Stimulated activated naive B cell treated with anti-CD40 and anti-IgM and Interleukin-4, amounts not matched to agents 10 μg/mL and 1 μg/mL and 100 μg/mL, for 72 hours (primary cell): ENCODE results near the gene MME.

Experiments
- ATAC-seq, 2 donors: fragments of 150-1000 bp; cut with Tn5 transposase; replicated peaks; 2 replicates each; pipeline ENCODE4 v1.10.0; 2021; ENCODE audit warnings: moderate library complexity in 1 of 2
- DNase-seq: peaks from one replicate; pipeline ENCODE4 v3.0.0; 2021
- H3K27ac Mint-ChIP-seq: one replicate; pipeline ENCODE4 v1.8.0; 2022; ENCODE audit warnings: mild to moderate bottlenecking, mixed read lengths
- H3K27me3 Mint-ChIP-seq, 2 donors: one replicate each; pipeline ENCODE4 v1.8.0; 2022; ENCODE audit warnings: mixed read lengths in 2 of 2
- H3K36me3 Mint-ChIP-seq, 2 donors: one replicate each; pipeline ENCODE4 v1.8.0; 2022; ENCODE audit warnings: mixed read lengths in 2 of 2, mild to moderate bottlenecking in 1 of 2
- H3K4me1 Mint-ChIP-seq, 2 donors: one replicate each; pipeline ENCODE4 v1.8.0; 2022; ENCODE audit warnings: mixed read lengths in 2 of 2, mild to moderate bottlenecking in 1 of 2
- H3K4me3 Mint-ChIP-seq, 2 donors: one replicate each; pipeline ENCODE4 v1.8.0; 2022; ENCODE audit warnings: mild to moderate bottlenecking in 2 of 2, mixed read lengths in 2 of 2, moderate library complexity in 1 of 2
- H3K9me3 Mint-ChIP-seq, 2 donors: one replicate each; pipeline ENCODE4 v1.8.0; 2022; ENCODE audit warnings: mixed read lengths in 2 of 2, mild to moderate bottlenecking in 1 of 2

MME gene

GRCh38 chr3:155135003-155135402 lies 54.9 kb downstream of the MME start:
- Mint-ChIP-seq H3K4me3 (no peak overlapping the region), H3K27me3 (no peaks in the 10 kb centered on the region), H3K27ac (peak overlapping the region; percentile 83), H3K9me3 (peaks cover 7 to 10% of the 10 kb centered on the region in 2 donors), H3K4me1 (peaks cover 14 to 21% of the 10 kb centered on the region in 2 donors), H3K36me3 (peaks cover 0 to 2% of the 10 kb centered on the region in 2 donors)
- DNase-seq (no peak), ATAC-seq (no peak)

DNA sequence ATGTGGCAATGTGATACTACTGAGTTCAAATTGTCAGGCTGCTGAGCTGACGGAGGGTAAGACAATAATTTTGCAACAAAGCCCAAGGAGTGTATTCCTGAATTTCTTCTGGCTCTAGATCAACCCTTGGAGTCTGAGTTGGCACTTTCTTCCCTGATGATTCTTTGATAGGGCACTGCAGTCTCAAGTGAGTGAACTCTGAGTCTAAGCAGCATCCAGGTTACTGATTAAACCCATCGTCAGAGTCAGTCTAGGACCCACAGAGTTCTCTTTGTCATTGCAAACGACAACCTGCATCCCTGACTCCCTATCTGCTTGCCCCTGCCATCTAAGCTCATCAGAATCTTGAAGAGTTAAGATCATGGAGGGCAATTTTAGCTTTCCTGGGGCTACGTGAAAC lies 58.6 kb downstream of the MME start:
- Mint-ChIP-seq H3K27me3 (no peaks in the 10 kb centered on the region), H3K9me3 (peaks cover 7 to 10% of the 10 kb centered on the region in 2 donors), H3K27ac (no peak overlapping the region), H3K4me3 (no peak overlapping the region), H3K4me1 (no peaks in the 10 kb centered on the region), H3K36me3 (peaks cover 0 to 2% of the 10 kb centered on the region in 2 donors)
- ATAC-seq (no peak), DNase-seq (no peak)

DNA sequence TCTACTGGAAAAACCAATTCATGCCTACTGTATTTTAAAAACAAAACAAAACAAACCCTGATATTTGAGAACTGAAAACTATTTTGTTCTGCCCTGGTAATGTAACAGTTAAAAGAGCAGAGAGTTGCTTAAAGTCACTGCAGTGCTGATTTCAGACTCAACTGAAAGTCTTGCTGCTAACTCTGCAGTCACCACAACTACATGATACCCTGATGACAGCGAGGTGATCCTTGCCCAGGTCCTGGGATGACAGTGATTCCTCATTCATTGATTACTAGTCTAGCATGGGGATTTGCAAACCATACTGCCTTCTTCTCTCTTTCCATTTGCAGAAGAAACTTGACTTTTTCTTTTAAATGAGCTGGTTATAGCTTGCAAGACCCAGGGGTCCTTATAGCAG lies 67.5 kb downstream of the MME start:
- H3K9me3 Mint-ChIP-seq, result no peaks in the 10 kb centered on the region
- no peak for DNase-seq
- ATAC-seq, result no peak
- no peaks in the 10 kb centered on the region for H3K4me1 Mint-ChIP-seq
- H3K27me3 Mint-ChIP-seq, result no peaks in the 10 kb centered on the region
- H3K36me3 Mint-ChIP-seq, result peaks cover 1 to 5% of the 10 kb centered on the region in 2 donors
- no peak overlapping the region for H3K27ac Mint-ChIP-seq
- H3K4me3 Mint-ChIP-seq, result no peak overlapping the region

DNA sequence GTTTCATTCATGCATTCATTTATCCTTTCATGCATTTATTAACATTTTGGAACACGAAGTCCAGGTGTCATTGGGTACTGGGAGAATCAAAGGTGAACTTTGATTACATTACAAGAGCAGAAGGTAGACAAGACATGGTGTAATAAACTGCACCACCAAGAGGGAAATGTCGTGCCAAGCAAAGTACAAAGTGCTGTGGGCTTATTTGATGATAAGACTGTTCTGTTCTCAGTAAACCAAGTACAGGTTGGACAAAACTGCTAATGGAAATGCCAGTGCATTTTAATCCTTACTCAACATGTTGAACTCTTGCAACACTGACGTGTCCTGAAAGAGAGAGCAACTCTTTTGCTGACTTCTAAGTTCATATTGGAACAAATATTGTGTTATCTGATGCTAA lies 69.4 kb downstream of the MME start:
- peaks cover 3 to 5% of the 10 kb centered on the region in 2 donors for H3K36me3 Mint-ChIP-seq
- H3K4me1 Mint-ChIP-seq, result peaks cover 3 to 12% of the 10 kb centered on the region in 2 donors
- no peak overlapping the region for H3K27ac Mint-ChIP-seq
- H3K27me3 Mint-ChIP-seq, result no peaks in the 10 kb centered on the region
- H3K4me3 Mint-ChIP-seq, result no peak overlapping the region
- ATAC-seq, result no peak
- H3K9me3 Mint-ChIP-seq, result no peaks in the 10 kb centered on the region
- no peak for DNase-seq

- no peaks in the 10 kb centered on the region for H3K27me3 Mint-ChIP-seq
- H3K9me3 Mint-ChIP-seq, result no peaks in the 10 kb centered on the region
- peaks cover 3 to 5% of the 10 kb centered on the region in 2 donors for H3K36me3 Mint-ChIP-seq
- DNase-seq (no peak), ATAC-seq (peak in 1 of 2 donors; percentile 10)
- no peak overlapping the region for H3K27ac Mint-ChIP-seq
- H3K4me3 Mint-ChIP-seq, result no peak overlapping the region
- H3K4me1 Mint-ChIP-seq, result peaks cover 4 to 18% of the 10 kb centered on the region in 2 donors
These were observed 73.4 kb downstream of the MME start for GRCh38 chr3:155153242-155154186.

DNA sequence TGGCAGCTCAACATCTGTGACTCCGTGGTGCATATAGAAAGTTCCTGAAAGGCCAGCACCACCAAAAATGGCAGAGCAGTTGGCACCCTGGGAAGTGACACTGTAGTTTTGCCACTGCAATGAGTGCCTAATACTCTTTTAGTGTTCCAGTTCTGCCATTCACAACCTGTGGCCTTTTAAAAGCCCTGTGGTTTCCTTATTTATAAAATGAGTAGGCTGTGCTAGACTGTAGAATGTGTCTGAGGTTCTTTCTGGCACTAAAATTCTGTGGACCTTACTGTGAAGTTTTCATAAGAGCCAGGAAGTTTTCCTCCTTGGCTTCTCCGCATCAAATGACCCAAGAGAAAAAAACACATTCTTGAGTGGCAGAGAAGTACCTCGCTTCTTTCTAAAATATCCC lies 74.1 kb downstream of the MME start:
- Mint-ChIP-seq H3K4me1 (peaks cover 4 to 18% of the 10 kb centered on the region in 2 donors), H3K36me3 (peaks cover 3 to 5% of the 10 kb centered on the region in 2 donors), H3K27me3 (no peaks in the 10 kb centered on the region), H3K9me3 (no peaks in the 10 kb centered on the region), H3K27ac (no peak overlapping the region), H3K4me3 (no peak overlapping the region)
- ATAC-seq (peak; percentile 48 to 70), DNase-seq (no peak)

- no peak for ATAC-seq
- Mint-ChIP-seq H3K36me3 (no peaks in the 10 kb centered on the region), H3K27ac (no peak overlapping the region), H3K27me3 (no peaks in the 10 kb centered on the region), H3K4me3 (no peak overlapping the region), H3K4me1 (peaks cover 3 to 17% of the 10 kb centered on the region in 2 donors), H3K9me3 (no peaks in the 10 kb centered on the region)
- DNase-seq, result no peak
These were observed 78.4 kb downstream of the MME start for GRCh38 chr3:155158346-155159037.

DNA sequence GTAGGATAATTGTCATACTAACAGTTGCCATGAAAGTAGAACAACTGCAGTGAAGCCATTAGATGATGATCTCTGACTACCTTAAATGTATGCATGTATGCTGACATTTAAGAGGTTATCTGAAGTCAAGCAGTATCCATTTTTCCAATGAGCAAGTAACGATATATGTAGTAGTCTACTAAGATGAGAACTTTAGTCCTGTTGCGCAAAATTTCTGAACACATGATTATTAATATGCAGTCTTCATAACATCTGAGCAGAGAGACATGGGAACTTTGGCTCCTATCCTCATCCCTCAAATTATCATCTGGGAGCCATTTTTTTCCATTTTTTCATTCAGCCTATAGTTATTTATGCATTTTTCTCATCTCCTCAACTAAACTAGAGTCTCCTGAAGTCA lies 79.2 kb downstream of the MME start:
- Mint-ChIP-seq H3K9me3 (no peaks in the 10 kb centered on the region), H3K4me1 (peaks cover 1 to 8% of the 10 kb centered on the region in 2 donors), H3K4me3 (no peak overlapping the region), H3K27ac (no peak overlapping the region), H3K36me3 (no peaks in the 10 kb centered on the region), H3K27me3 (no peaks in the 10 kb centered on the region)
- DNase-seq, result no peak
- no peak for ATAC-seq

DNA sequence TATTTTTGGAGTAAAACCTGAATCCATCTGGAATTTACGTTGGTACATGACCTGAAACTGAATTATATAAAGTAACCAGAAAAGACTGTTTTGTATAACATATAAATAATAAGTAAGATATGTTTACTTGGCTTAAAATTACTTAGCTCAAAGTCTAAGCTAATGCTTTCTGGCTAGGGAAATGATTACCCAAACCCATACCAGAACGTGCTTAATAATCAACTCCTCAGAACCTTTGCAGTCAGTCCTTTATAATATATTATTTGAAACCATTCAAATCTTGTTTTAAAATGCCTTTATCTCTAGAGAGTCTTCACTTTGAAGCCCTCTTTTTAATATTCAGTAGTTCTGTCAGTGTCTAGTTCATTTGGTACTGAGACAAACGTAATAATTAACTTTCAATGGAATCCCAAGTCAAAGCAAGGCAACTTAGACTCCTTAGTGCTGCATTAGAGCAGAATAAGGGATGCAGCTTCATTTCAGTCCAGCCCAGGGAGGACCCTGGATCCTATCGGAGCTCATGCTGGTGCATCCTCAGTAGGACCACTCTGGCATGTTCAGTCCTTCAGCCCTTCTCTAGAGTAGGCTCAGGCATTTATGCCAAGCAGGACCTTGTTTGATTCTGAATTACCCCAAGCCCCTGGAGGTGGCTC lies 81.6 kb downstream of the MME start:
- Mint-ChIP-seq H3K9me3 (no peaks in the 10 kb centered on the region), H3K27ac (no peak overlapping the region), H3K4me1 (no peaks in the 10 kb centered on the region), H3K36me3 (no peaks in the 10 kb centered on the region), H3K27me3 (no peaks in the 10 kb centered on the region), H3K4me3 (no peak overlapping the region)
- DNase-seq (no peak), ATAC-seq (no peak)

DNA sequence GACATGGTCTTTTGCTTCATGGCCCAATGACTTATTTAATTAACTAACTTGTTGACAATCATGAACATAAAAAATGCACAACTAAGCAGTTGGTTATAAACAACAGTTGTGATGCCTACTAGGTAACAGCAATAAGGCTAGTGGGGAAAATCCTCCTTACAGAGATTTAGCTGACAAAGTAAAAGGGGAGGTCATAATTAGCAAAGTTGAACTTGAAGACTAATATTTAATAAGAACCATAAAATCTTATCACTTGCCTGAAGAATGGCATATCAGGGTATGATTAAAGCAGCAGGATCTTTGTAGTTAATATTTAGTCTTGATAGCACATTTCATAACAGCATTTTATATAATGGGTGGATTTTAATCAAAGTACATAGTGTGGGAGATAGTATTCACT lies 84.2 kb downstream of the MME start:
- Mint-ChIP-seq H3K27ac (no peak overlapping the region), H3K9me3 (no peaks in the 10 kb centered on the region), H3K4me3 (no peak overlapping the region), H3K36me3 (peaks cover 0 to 3% of the 10 kb centered on the region in 2 donors), H3K27me3 (no peaks in the 10 kb centered on the region), H3K4me1 (no peaks in the 10 kb centered on the region)
- ATAC-seq, result no peak
- DNase-seq, result no peak

DNA sequence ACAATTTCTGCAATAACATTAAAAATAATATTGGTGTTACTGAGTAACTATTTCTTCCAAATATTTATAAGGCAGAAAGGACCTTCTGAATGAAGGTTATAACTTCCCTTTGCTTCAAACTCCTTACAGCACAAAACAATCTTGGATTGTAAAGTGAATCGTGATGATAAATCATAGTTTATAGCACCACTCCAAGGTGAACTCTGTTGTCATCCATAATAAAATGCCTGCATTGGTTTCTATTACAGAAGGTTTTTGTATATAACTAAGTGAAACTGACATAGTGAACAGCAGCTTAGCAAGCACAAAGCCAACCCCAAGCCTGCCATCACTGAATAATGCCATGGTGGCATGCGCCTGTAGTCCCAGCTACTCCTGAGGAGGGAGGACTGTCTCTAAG lies 86.3 kb downstream of the MME start:
- no peaks in the 10 kb centered on the region for H3K27me3 Mint-ChIP-seq
- no peak overlapping the region for H3K4me3 Mint-ChIP-seq
- H3K36me3 Mint-ChIP-seq, result peaks cover 2 to 3% of the 10 kb centered on the region in 2 donors
- ATAC-seq (no peak), DNase-seq (no peak)
- H3K4me1 Mint-ChIP-seq, result no peaks in the 10 kb centered on the region
- H3K27ac Mint-ChIP-seq, result no peak overlapping the region
- H3K9me3 Mint-ChIP-seq, result no peaks in the 10 kb centered on the region

- Mint-ChIP-seq H3K4me1 (no peaks in the 10 kb centered on the region), H3K4me3 (no peak overlapping the region), H3K36me3 (peaks cover 2 to 3% of the 10 kb centered on the region in 2 donors), H3K9me3 (no peaks in the 10 kb centered on the region), H3K27me3 (no peaks in the 10 kb centered on the region), H3K27ac (no peak overlapping the region)
- DNase-seq (no peak), ATAC-seq (no peak)
These were observed 89.1 kb downstream of the MME start for GRCh38 chr3:155169197-155169596.

DNA sequence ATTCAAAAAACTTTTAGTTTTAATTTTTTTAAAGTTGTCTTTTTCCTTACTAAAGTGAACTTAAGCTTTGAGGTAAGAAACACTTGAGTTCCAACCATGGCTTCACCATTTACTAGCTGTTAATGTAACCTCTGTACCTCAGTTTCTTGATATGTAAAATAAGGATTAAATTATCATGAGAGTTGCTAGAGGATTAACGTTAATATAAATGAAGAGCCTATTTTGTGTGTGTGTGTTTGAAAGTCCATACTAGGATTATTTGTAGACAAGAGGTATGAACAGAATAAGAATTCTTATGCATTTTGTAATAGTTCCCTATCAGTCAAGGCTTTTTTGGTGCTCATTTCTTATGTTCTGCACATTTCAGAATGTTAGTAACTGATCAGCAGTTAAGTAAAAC lies 93.7 kb downstream of the MME start:
- DNase-seq (no peak), ATAC-seq (no peak)
- no peak overlapping the region for H3K27ac Mint-ChIP-seq
- H3K36me3 Mint-ChIP-seq, result peaks cover 0 to 2% of the 10 kb centered on the region in 2 donors
- H3K4me3 Mint-ChIP-seq, result no peak overlapping the region
- H3K4me1 Mint-ChIP-seq, result peaks cover 3% of the 10 kb centered on the region in 2 donors
- peaks cover 0 to 2% of the 10 kb centered on the region in 2 donors for H3K9me3 Mint-ChIP-seq
- no peaks in the 10 kb centered on the region for H3K27me3 Mint-ChIP-seq

DNA sequence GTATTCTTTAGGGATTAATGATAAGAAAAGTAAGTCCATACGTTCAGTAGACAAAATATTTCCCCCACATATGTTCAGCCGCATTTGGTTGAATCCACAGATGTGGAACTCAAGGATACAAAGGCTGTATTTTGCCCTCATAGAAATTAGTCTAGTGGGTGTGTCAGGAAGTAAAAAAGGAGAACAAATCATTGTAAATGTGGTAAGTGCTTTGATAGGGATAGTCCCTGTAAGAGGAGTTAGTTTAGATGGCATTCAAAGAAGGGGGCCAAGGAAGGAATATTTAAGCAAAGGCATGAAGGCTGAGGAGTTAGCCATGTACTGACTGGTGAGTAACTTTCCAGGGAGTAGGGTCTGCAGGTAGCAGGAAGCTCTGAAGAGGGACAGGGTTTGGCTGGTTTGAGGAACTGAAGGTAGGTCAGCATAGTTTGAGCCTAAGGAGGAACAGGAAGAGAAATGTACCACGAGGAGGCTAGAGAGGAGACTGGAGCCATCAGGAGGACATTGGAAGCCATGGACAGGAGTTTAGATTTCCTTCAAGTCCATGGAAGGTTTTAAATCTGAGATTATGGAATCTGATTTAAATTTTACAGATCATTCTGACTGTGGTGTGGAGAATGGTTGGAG lies 98.8 kb downstream of the MME start:
- H3K36me3 Mint-ChIP-seq, result peaks cover 0 to 4% of the 10 kb centered on the region in 2 donors
- H3K27me3 Mint-ChIP-seq, result no peaks in the 10 kb centered on the region
- ATAC-seq (peak; percentile 69 to 78), DNase-seq (no peak)
- H3K4me3 Mint-ChIP-seq, result peak overlapping the region; percentile 10 to 26
- peaks cover 0 to 5% of the 10 kb centered on the region in 2 donors for H3K9me3 Mint-ChIP-seq
- peaks cover 11 to 15% of the 10 kb centered on the region in 2 donors for H3K4me1 Mint-ChIP-seq
- H3K27ac Mint-ChIP-seq, result peak overlapping the region; percentile 59
